ENCODE data around the gene ZCCHC14.
"Not testable (repeated sequence)": the region's sequence is repeated elsewhere in the genome, so short reads cannot be mapped to it uniquely, and the experiment has no call there.

ZCCHC14 gene

DNA sequence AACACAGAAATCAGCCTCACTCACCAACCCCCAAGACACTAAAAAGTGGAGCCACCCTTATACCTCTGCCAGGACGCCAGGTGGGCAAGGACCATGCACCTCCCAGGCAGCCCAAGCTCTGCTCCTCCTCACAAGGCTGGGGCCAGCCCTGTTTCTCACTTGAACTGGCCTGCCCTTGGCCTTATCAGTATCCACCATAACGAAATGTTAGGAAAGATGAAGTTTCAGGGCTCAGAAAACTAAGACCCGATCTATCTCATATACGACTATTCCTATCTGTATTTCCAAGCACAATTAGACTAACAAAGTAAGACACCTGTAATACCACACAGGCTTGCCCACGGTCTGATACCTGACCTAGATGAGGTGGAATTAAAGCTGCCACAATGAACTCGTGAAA is 116.2 kb downstream of the ZCCHC14 start:
- no peak for DNase-seq

DNA sequence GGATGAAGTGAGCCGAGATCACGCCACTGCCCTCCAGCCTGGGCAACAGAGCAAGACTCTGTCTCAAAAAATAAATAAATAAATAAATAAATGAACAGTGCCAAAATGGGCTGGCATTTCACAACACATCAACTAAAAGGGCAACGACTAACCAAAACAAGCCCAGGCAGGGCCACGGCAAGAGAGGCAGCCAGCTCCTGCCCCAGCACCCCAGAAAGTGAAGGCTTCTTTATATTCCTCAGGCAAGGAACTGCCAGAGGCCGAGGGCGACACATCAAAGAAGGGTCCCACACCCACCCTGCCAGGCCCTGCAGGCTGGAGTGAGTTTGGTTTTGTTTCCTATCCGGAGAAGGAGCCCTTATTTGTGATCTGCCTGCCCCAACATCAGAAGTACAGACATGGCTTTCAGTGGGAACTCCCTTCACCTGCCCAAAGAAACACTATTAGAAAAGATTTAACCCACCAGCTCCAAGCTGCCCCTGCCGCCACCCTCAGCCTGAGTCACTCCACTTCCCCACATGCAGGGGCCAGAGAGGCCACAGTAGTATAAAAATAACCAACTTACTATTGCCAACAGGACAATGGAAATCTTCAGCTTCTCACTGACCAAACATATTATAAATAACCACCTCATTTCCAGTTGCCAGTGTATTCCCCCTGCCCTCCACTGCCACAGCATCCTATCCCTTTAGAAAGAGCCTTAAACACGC is 117.2 kb downstream of the ZCCHC14 start:
- DNase-seq: no peak

DNA sequence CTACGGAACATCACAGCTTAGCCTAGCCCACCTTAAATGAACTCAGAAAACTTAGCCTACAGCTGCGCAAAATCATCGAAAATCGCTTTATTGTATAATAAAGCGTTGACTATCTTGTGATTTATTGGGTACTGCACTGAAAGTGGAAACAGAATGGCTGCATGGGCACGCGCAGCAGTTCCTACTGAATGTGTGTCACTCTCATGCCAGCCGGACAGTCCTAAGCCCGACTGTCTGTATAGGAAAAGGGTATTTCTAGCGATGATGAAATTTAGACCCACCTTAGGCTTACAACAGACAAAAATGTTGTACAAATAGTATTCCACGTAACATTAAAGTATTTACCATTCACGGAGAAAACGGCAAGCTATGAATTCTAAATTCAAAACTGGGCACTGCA is 118.5 kb downstream of the ZCCHC14 start:
- no peak for DNase-seq

DNA sequence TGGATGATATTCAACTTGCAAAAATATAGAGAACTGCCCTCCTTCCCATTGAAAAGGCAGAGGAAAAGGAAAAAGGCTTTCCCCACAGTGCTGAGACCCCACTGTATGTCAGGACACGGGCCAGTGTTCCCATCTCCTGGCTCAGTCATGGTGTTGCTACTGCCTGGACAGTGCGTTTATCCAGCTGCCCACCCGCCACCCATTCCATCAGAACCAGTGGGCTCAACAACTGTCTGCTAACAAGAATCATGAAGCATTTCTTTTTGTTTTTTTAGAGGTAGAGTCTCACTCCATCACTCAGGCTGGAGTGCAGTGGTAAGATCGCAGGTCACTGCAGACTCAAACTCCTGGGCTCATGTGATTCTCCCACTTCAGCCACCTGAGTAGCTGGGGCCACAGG is 120.5 kb downstream of the ZCCHC14 start:
- DNase-seq: no peak

DNA sequence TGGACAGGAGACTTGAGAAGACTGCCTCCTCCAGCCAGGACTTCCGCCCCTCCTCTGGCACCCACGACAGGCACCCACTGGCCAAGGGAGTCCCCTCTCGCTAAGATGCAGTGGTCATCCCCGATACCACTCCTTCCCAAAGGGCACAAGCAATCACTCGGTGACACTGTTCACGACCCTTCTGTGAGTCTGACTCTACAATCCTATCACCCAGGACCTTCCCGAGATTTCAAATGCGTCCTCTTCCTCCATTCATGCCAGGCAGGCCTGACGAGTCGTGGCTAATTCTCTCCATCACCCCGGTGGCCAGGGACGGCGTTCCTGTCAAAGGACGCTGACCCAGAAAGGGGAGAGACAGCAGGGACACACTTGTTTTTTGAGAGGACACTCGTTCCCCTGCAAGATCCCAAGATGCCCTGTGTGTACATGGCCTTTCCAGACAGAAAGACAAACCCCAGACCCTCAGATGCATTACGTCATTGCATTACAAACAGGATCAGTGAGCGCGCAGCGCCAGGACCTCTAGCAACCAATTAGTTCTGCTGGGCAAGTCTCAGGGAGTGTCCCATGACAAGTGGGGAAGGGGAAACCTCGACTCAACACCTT is 121.5 kb downstream of the ZCCHC14 start:
- no peak for DNase-seq

DNA sequence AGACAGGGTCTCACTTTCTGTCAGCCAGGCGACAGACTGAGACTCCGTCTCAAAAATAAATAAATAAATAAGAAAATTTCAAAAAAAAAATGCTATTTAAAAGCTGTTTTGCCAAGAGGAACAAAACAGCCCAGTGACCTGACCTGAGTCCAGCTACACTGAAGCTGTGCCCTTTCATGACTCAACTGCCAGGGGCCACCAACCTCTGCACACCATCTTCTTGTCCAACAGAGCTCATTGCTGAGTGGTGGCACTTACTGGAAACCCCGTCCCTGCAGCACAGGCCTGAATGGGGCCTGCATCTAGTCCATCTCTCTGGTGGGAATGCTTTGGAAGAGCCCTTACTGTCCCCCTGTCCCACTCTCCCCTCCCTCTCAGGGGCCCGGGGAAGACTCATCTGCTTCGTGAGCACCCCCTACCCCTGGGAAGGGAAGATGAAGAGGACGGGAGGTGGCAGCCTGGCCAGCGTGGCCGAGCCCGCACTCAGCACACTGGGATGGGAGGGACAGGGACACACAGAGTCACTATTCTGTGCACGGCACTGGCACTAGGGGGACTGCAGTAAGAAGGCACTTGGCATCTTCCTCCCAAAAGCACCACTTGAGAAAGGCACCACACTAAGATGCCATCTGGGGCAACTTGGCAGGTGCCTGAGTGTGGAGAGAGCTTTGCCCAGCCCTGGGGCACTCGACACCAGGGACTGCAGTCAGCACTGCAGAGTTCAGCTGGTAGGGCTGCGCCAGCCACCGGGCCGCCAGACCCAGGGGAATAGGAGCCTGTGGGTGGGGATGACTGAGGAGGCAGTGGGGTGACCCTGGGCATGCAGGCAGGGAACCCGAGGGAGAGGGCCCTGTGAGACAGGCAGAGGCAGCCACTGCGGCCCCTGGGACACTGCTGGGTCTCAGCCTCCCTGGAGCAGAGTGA is 122.8 kb downstream of the ZCCHC14 start:
- no peak for DNase-seq

DNA sequence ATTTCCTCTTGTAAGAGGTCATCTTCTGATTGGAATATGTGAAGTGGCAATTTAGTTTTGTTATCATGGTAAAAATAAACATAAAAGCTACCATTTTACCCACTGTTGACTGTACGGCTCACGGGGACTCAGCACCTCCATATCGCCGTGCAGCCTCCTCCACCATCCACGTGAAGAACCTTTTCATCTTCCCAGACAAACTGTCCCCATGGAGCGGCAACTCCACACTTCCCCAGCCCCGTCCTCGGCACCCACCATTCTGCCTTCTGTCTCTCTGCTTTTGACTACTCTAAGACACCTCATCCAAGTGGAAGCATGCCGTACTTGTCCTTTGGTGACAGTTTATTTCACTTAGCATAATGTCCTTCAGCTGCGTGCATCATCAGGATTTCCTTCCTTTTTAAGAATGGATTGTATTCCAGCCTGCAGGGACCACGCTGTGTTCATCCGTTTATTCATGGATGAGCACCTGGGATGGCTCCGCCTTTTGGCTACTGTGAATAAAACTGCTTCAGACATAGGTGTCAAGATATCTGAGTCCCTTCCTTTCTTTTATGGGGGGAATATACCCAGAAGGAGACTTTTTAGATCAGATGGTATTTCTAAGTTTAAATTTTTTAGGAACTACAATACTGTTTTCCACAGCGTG is 123.6 kb downstream of the ZCCHC14 start:
- DNase-seq: no peak

DNA sequence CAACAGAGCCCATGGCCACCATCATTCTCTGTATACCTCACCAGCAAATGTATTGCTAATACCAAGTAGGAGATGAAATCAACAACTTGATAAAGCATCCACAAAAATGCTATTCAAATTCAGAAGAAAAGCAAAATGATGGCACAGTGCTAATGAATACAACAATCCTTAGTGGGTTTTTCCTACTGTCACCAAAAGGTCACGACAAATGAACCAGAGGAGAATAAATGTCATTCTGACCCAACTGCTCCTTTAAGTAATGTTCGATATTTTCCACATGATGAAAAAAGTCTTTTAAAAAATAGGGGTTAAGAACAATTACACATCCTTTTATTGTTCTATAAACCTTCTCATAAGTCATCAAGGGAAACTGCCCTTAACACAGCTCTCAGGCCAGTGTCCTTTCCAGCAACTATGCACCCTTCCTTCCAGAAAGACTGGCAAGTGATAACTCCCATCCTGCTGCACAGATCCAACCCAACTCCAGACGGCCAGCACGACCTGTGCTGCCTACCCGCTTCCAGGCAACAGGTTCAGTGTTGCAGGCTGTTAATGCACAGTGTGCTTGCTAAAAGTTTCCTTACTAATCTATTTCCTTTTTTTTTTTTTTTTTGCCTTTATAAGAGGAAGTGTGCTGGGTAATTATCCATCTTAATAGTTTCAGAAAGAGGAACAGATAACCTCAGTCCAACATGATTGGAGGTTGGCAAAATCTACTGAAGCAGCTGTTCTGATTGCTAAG is 124.6 kb downstream of the ZCCHC14 start:
- no peak for DNase-seq

DNA sequence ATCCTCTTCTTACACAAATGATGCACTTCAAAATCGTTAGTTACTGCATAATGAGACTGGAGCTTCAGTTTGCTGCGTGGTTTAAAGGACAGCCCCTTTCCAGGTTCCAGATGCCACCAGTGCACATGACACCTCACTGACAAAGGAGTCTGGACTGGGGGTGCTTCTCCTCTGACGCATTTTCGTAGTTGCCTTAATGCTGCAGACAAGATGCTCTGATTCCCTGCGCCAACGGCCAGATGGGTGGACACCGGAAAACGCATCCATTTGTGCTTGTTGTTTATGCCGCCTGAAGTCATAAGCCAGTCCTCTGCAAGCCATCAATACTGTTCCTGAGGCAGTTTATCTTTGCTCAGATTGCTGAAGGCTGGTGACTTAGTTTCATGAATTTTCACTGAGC is 125.3 kb downstream of the ZCCHC14 start:
- DNase-seq: no peak

DNA sequence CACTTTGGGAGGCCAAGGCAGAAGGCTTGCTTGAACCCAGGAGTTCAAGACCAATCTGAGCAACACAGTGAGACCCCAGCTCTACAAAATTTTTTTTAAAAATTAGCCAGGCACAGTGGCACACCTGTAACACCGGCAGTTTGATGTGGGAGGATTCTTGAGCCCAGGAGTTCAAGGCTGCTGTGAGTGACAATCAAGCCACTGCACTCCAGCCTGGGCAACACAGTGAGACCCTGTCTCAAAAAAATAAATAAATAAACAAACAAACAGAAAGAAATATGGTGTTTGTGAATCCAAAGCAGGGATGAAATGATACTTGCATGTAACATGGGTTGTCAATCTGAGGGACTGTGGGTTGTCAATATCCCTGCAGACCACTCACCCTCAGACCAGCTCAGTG is 125.9 kb downstream of the ZCCHC14 start:
- no peak for DNase-seq

DNA sequence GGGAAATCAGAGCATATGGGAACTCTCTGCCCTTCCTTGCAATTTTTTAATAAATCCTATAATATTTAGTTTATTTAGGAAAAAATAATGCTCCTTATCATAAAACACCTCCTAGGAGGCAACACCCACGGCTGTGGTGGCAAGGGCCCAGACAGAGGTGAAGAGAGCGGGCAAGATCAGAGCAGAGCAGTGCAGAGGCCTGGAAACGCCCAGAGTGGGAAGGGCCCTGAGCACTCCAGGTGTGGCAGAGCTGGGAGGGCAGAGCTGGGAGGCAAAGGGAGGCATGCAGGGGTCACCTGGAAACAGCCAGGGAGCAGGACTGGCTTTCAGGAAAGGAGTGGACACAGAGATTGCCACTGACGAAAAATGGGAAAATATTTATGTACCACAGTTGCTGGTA is 126.5 kb downstream of the ZCCHC14 start:
- no peak for DNase-seq

DNA sequence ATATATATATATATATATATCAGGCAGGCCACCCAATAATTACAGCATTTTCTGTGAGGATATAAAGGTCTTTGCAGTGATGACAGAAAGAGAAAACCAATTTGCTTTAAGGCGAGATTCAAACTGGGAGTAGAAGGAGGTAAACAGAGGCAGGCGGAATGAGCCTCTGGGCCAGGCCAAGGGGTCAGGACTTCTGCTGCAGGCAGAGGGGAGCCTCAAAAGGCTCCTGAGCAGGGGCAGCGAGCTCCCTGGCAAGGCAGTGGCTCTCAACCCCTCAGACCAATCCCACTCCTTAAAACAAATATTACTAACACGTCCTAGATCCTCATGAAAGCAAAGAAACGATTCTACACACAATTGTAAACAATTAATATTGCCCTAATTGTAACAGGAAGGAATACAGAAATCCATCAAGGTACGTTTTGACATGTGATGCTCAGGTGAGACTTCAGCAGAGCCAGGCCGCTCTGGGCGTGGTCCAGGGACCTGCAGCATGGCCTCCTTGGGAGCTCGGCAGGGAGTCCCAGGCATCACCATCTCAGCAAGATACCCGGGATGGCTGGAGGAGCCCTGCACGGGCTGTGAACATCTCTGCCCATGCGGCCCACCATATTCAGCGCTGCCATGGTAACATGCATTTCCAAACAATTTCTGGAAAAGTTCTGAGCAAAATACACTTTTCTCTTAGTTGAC is 127.7 kb downstream of the ZCCHC14 start:
- no peak for DNase-seq

DNA sequence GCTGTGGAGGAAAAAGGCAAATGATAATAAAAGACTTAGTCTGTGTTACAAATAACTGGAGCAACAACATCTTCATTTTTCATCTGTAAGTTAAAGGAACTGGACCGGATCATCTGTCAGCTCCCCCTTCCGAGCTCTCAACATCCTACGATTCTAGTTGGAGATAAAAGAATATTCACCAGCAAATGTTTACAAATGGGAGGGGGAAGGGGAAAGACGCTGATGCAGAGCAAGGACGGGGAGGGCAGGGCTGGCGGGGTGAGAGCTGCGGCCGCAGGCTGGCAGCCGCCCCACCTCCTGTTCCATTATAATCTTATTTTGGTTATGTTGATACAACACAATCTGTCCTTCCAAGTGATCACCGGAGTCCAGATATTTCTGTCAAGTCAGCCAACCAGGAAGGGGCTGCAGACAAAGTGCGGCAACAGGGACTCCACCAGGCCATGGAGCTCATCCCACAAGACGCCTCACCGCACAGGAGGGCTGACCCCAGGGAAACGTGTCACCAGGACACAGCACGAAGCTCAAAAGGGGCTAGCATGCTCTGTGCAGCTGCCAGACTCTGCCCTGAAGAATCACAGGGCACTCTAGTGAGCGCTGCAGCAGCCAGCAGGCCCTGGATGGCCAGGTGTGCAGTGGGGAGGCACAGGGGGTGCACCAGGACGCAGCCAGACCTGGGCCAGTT is 128.9 kb downstream of the ZCCHC14 start:
- DNase-seq: no peak

DNA sequence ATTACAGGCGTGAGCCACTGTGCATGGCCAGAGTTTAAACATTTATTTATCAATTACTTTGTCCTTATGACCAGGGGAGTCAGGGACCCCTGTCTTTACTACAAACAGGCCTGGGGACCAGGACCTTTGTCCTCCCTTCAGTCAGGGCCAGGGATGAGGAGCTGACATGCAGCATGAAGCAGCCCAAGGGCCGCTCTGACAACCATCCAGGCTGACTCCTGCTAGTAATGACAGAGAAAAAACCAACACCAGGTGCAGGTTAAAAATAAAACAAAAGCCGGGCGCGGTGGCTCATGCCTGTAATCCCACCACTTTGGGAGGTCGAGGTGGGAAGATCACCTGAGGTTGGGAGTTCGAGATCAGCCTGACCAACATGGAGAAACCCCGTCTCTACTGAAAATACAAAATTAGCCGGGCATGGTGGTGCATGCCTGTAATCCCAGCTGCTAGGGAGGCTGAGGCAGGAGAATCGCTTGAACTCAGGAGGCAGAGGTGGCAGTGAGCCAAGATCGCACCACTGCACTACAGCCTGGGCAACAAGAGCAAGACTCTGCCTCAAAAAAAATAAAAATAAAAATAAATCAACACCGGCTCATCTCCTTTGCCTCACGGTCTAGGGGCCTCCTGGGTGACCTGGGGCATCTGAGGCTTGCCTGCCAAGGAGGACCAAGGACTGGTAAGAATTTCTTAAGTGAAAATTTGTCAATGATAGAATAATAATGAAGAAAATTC is 129.8 kb downstream of the ZCCHC14 start:
- not testable (repeated sequence) for DNase-seq

DNA sequence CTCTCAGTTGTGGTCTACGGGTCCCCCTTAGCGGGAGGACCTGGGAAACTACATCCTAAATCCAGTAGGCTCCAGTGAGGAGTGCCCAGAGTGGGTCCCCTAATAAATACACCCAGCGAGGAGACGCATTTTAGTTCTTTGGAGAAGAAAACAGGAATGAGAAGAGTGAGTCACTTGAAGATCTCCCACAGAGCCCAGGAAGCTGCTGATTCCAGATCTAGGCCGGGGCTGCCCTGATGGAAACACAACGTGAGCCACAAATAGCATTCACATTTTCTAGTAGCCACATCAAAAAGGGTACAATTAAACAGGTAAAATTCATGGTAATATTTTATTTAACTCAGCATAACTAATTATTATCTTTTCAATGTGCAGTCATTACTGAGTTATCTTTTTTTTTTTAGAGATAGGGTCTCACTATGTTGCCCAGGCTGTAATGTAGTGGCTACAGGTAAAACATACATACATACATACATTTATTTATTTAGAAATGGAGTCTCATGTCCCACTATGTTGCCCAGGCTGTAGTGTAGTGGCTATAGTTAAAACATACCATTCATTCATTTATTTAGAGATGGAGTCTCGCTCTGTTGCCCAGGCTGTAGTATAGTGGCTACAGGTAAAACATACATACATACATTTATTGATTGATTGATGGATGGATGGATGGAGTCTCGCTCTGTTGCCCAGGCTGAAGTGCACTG is 130.8 kb downstream of the ZCCHC14 start:
- DNase-seq: no peak

DNA sequence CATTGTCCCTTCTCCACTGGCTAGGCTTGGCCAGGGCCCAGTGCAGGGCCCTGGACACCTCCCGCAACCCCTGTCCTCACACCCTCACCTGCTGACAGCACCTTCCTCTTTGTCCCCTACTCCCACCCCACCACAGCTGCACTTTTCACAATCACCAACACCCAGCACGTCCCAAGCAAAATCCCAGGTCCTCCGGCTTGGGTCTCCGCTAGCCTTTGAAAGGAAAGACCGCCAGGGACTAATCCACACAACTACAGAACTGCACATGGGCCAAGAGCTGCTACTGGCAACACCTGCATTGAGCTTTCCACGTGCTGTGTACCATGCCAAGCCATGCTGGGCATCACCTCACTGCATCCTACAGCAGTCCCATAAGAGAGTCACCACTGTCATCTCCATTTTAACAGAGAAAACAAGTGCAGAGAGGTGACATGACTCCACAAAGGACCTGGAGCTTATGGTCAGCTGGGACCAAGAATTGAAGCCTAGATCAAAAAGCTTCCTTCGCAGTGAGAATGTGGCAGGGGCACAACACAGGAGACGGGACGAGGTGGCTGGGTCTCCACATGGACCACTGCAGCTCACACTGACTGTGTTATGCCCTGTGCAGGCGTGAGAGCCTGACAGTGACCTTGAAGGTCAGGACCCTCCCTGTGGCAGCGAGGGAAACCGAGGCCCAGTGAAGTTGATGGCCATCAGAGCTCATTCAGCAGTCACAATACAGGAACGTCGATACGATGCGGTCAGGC is 131.8 kb downstream of the ZCCHC14 start:
- DNase-seq: no peak

DNA sequence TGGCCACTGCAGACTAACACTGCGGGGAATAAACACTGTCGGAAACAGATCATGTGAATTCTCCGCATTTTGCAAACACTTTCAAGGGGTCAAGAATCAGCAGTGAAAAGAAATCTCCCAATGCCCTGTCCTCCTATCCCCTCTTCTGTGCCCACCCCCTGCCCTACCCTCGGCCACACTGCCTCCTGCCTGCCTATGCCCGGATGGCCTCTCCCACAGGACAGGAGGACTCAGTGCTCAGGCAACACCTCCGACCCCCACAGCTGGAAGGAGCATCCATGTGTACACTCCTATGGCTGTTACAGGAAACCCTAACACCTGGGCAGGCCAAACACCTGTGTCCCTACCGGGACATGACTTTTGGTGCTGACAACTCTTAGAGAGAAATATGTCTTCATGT is 133.7 kb downstream of the ZCCHC14 start:
- DNase-seq: no peak

DNA sequence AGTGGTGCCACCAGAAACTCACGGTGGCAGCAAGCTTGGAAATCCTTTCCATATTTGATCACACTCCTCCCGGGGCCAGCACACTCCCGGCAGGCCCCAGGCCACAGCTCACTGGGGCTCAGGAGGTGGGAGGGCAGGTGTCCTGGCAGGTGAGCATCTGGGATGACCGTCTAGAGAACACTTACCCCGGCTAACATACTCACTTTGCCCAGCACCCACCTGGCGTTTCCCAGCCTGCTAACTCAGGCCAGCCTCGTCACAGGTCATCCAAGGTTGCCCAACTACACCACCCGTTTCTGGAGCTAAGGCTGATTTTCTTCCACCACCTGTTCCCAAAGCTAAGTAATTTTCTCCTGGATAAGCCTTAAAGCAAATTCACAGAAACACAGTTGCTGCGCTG is 134.1 kb downstream of the ZCCHC14 start:
- no peak for DNase-seq

DNA sequence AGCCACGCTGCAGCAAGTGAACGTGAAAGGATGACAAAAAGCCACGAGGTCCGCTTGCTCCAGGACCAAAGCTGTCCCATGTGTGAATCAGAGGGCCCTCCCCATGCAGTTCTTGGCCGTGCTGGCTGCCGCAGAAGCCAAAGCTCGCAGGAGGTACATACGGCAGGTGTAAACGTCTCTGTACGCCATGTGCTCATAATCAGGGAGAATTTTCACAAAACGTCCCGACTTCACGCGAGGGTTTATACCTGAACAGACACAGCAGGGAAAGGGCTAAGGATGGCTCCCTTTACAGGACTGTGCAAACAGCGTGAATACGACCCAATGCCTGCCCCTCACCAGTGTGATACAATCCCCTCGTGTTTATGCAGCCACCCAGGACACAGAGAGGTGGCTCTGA is 134.6 kb downstream of the ZCCHC14 start:
- no peak for DNase-seq

Data from T-helper 1 cell (primary cell).